Ovary (tissue), 3 donors: Measurements from ENCODE around the gene SLC22A14.

Source experiments
- EP300 ChIP-seq: sonication (generic); formaldehyde crosslinking; IDR thresholded peaks from one replicate; pipeline ENCODE4 v1.6.1; 2017; ENCODE audit warnings: antibody characterized with exemption
- POLR2A ChIP-seq: fragments of 450-650 bp; IDR thresholded peaks from one replicate; pipeline ENCODE4 v1.6.1; 2017; ENCODE audit warnings: antibody characterized with exemption, mild to moderate bottlenecking, moderate library complexity
- TF ChIP-seq, protein P1 (sequence below), 3 donors: fragments of 450-650 bp in 2 of 3; fragments of 200-600 bp in 1 of 3; IDR thresholded peaks; one replicate each; pipeline versions ENCODE4 v1.5.1 to v1.8.0; 2016 to 2022; ENCODE audit warnings: antibody characterized with exemption in 3 of 3, mild to moderate bottlenecking in 1 of 3
- donor health status: DM: no; HTN: no; CAD: no.

GRCh38 chr3:38276917-38277630 is 5.0 kb upstream of the SLC22A14 start:
- TF ChIP-seq, protein P1, sequence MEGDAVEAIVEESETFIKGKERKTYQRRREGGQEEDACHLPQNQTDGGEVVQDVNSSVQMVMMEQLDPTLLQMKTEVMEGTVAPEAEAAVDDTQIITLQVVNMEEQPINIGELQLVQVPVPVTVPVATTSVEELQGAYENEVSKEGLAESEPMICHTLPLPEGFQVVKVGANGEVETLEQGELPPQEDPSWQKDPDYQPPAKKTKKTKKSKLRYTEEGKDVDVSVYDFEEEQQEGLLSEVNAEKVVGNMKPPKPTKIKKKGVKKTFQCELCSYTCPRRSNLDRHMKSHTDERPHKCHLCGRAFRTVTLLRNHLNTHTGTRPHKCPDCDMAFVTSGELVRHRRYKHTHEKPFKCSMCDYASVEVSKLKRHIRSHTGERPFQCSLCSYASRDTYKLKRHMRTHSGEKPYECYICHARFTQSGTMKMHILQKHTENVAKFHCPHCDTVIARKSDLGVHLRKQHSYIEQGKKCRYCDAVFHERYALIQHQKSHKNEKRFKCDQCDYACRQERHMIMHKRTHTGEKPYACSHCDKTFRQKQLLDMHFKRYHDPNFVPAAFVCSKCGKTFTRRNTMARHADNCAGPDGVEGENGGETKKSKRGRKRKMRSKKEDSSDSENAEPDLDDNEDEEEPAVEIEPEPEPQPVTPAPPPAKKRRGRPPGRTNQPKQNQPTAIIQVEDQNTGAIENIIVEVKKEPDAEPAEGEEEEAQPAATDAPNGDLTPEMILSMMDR (IDR thresholded peaks at IDR 0.05): no peak
- TF ChIP-seq POLR2A (no peak), EP300 (no peak)
